Measurements from ENCODE around the gene G6PC3. TPM values are rescaled to one million over a fixed set of nuclear protein-coding genes. Genes with fewer than 3 reads are reported as not detected.

Gene G6PC3
- total and polyA plus RNA-seq, 2 experiments from 2014 or later, result 36.1 to 132 TPM

DNA sequence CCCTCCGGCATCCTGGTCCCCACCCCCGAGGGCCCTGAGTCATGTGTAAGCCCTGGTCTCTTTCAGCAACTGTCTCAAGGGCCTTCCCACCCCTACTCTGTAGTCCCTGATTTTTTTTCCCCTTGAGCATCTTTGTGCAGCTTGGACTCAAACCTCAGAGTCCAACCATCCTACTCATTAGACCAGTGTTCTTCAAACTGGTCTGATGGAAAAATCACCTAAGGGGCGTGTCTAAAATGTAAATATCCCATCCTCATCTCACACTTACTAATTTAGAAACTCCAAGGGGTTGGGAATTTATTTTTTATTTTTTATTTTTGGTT is 624 bp downstream of the G6PC3 start:
- no peaks in the 10 kb centered on the region for H3K9me2 ChIP-seq (replicated peaks; ENCODE audit: insufficient read depth)
- no peaks in the 10 kb centered on the region for H4K20me1 ChIP-seq (ENCODE audit: insufficient read depth, poor library complexity, severe bottlenecking)
- H3K79me2 ChIP-seq, result peaks cover 31% of the 10 kb centered on the region
- peak overlapping the region; percentile 46 for H2AFZ ChIP-seq
- no peaks in the 10 kb centered on the region for H3K36me3 ChIP-seq (replicated peaks; ENCODE audit: insufficient read depth, low read depth)
- peak overlapping the region; percentile 34 for H3K4me3 ChIP-seq
- H3K27me3 ChIP-seq, result no peaks in the 10 kb centered on the region
- DNase-seq (ENCODE audit: low spot score), result no peak
- H3K4me2 ChIP-seq, result peak overlapping the region; percentile 76
- H3K9me3 ChIP-seq (ENCODE audit: low read depth), result no peaks in the 10 kb centered on the region
- H3K27ac ChIP-seq, result peak overlapping the region; percentile 96
- H3K4me1 ChIP-seq (ENCODE audit: insufficient read depth), result peaks cover 26% of the 10 kb centered on the region
- TF ChIP-seq EZH2phosphoT487 (IDR thresholded peaks at IDR 0.05; ENCODE audit: low read depth, severe bottlenecking, unreplicated experiment), result no peak
- no peak for TF ChIP-seq EZH2 (IDR thresholded peaks at IDR 0.05; ENCODE audit: borderline replicate concordance)
- TF ChIP-seq, protein P1, sequence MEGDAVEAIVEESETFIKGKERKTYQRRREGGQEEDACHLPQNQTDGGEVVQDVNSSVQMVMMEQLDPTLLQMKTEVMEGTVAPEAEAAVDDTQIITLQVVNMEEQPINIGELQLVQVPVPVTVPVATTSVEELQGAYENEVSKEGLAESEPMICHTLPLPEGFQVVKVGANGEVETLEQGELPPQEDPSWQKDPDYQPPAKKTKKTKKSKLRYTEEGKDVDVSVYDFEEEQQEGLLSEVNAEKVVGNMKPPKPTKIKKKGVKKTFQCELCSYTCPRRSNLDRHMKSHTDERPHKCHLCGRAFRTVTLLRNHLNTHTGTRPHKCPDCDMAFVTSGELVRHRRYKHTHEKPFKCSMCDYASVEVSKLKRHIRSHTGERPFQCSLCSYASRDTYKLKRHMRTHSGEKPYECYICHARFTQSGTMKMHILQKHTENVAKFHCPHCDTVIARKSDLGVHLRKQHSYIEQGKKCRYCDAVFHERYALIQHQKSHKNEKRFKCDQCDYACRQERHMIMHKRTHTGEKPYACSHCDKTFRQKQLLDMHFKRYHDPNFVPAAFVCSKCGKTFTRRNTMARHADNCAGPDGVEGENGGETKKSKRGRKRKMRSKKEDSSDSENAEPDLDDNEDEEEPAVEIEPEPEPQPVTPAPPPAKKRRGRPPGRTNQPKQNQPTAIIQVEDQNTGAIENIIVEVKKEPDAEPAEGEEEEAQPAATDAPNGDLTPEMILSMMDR (IDR thresholded peaks at IDR 0.05; ENCODE audit: poor library complexity), result no peak
- 6% methylated on average over 3 of the region's 3 CpGs for WGBS (ENCODE audit: low lambda C conversion rate, missing lambda C conversion rate)

DNA sequence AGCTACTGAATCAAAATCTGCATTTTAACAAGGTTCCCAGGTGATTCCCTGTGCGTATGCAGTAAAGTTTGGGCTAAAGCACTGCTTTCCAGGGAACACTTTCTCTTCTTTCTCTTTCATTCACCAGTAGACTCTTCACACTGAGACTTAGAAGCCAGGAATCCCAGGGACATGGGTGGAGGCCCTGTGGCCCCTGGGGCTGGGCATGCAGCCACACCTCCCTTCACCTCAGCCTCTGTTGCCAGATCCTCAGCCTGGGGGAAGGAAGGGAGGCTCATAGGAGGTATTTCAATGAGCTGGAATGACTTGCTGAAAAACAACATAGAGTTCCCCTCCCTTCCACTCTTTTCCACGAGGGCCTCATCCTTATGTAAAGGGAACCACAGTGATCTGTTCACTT is 1.2 kb downstream of the G6PC3 start:
- H3K9me3 ChIP-seq (ENCODE audit: low read depth), result no peaks in the 10 kb centered on the region
- no peak for DNase-seq (ENCODE audit: low spot score)
- H3K4me1 ChIP-seq (ENCODE audit: insufficient read depth), result peaks cover 32% of the 10 kb centered on the region
- H3K4me3 ChIP-seq, result peak overlapping the region; percentile 34
- no peaks in the 10 kb centered on the region for H3K27me3 ChIP-seq
- peak overlapping the region; percentile 96 for H3K27ac ChIP-seq
- H4K20me1 ChIP-seq (ENCODE audit: insufficient read depth, poor library complexity, severe bottlenecking), result no peaks in the 10 kb centered on the region
- TF ChIP-seq, protein P1 (IDR thresholded peaks at IDR 0.05; ENCODE audit: poor library complexity), result no peak
- no peaks in the 10 kb centered on the region for H3K36me3 ChIP-seq (replicated peaks; ENCODE audit: insufficient read depth, low read depth)
- peak overlapping the region; percentile 76 for H3K4me2 ChIP-seq
- H3K79me2 ChIP-seq, result peaks cover 31% of the 10 kb centered on the region
- 35% methylated on average over 2 of the region's 2 CpGs for WGBS (ENCODE audit: low lambda C conversion rate, missing lambda C conversion rate)
- no peaks in the 10 kb centered on the region for H3K9me2 ChIP-seq (replicated peaks; ENCODE audit: insufficient read depth)
- no peak overlapping the region for H2AFZ ChIP-seq

DNA sequence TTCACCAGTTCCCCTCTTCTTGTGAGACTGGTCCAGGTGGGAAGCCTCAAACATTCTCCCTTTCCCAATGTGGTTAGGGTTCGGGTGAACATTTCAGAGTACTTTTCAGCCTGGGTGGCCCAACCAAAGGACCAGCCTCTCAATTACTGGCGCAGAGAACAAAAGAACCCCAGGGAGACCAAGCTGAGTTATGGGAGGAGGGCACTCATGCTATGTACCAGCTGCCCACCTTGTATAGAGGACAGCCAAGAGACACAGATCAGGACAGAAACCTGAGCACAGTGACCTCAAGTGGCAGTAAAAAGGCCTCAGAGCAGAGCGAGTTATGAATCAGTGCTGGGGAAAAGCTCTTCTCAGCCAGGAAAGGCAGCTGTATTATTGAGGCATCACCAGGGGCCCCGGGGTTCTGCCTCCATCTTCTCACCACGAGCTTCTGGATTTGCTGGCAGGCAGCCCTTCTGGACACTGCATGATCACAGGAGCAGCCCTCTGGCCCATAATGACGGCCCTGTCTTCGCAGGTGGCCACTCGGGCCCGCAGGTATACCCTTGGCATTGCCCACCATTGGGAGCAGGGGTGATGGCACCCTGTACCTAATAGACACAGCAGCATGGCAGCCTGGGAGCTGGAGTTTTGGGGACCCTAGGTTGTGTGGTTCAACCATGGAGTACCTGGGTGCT is 3.8 kb downstream of the G6PC3 start:
- no peak overlapping the region for H3K4me2 ChIP-seq
- H3K4me1 ChIP-seq (ENCODE audit: insufficient read depth), result peaks cover 29% of the 10 kb centered on the region
- H3K27me3 ChIP-seq, result no peaks in the 10 kb centered on the region
- no peak overlapping the region for H2AFZ ChIP-seq
- H3K79me2 ChIP-seq, result peaks cover 28% of the 10 kb centered on the region
- no peaks in the 10 kb centered on the region for H4K20me1 ChIP-seq (ENCODE audit: insufficient read depth, poor library complexity, severe bottlenecking)
- no peak for DNase-seq (ENCODE audit: low spot score)
- H3K36me3 ChIP-seq (replicated peaks; ENCODE audit: insufficient read depth, low read depth), result no peaks in the 10 kb centered on the region
- WGBS (ENCODE audit: low lambda C conversion rate, missing lambda C conversion rate), result 93% methylated on average over 9 of the region's 9 CpGs
- TF ChIP-seq EZH2phosphoT487 (IDR thresholded peaks at IDR 0.05; ENCODE audit: low read depth, severe bottlenecking, unreplicated experiment), result no peak
- no peak for TF ChIP-seq EZH2 (IDR thresholded peaks at IDR 0.05; ENCODE audit: borderline replicate concordance)
- TF ChIP-seq, protein P1 (IDR thresholded peaks at IDR 0.05; ENCODE audit: poor library complexity), result no peak
- H3K27ac ChIP-seq, result no peak overlapping the region
- no peaks in the 10 kb centered on the region for H3K9me2 ChIP-seq (replicated peaks; ENCODE audit: insufficient read depth)
- no peaks in the 10 kb centered on the region for H3K9me3 ChIP-seq (ENCODE audit: low read depth)
- H3K4me3 ChIP-seq, result no peak overlapping the region

DNA sequence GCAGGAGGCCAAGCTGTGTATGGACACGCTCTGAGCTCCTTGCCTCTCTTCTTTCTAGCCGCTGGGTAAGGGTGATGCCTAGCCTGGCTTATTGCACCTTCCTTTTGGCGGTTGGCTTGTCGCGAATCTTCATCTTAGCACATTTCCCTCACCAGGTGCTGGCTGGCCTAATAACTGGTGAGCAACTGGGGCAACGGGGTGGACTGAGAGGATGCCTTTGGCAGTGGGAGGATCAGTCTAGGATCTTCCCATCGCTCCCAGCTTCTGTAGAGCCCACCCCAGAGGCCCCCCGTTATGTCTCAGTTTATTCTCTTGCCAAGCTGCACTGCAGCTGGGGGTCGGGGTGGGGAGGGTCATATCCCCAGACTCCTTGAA is 4.4 kb downstream of the G6PC3 start:
- TF ChIP-seq EZH2phosphoT487 (IDR thresholded peaks at IDR 0.05; ENCODE audit: low read depth, severe bottlenecking, unreplicated experiment), result no peak
- TF ChIP-seq, protein P1 (IDR thresholded peaks at IDR 0.05; ENCODE audit: poor library complexity), result no peak
- TF ChIP-seq EZH2 (IDR thresholded peaks at IDR 0.05; ENCODE audit: borderline replicate concordance), result no peak
- no peak overlapping the region for H3K27ac ChIP-seq
- no peaks in the 10 kb centered on the region for H4K20me1 ChIP-seq (ENCODE audit: insufficient read depth, poor library complexity, severe bottlenecking)
- H3K27me3 ChIP-seq, result no peaks in the 10 kb centered on the region
- H3K4me3 ChIP-seq, result no peak overlapping the region
- H3K4me1 ChIP-seq (ENCODE audit: insufficient read depth), result peaks cover 25% of the 10 kb centered on the region
- no peaks in the 10 kb centered on the region for H3K9me3 ChIP-seq (ENCODE audit: low read depth)
- DNase-seq (ENCODE audit: low spot score), result no peak
- H2AFZ ChIP-seq, result no peak overlapping the region
- H3K79me2 ChIP-seq, result peaks cover 28% of the 10 kb centered on the region
- WGBS (ENCODE audit: low lambda C conversion rate, missing lambda C conversion rate), result 99% methylated on average over 9 of the region's 9 CpGs
- H3K36me3 ChIP-seq (replicated peaks; ENCODE audit: insufficient read depth, low read depth), result no peaks in the 10 kb centered on the region
- no peaks in the 10 kb centered on the region for H3K9me2 ChIP-seq (replicated peaks; ENCODE audit: insufficient read depth)
- H3K4me2 ChIP-seq, result no peak overlapping the region

Measured in hepatocyte (in vitro differentiated cells).